ACHN (cell line): ENCODE data around the gene TMEM231.
"Not testable (repeated sequence)": the region's sequence is repeated elsewhere in the genome, so short reads cannot be mapped to it uniquely, and the experiment has no call there.

Experiments used
- DNase-seq: peaks from one replicate; pipeline ENCODE4 v3.0.0-alpha.2; 2015
- in situ Hi-C: cut with HindIII; loops from 2 replicates; pipeline ENCODE4 v1.10.0; 2017; ENCODE audit warnings: low sequenced_read_pairs, low pct_ligation_motif_present, low pct_unique_long_range_greater_than_20kb

The TMEM231 gene

GRCh38 chr16:75570396-75571065, 14.5 kb upstream of the TMEM231 start:
- DNase-seq, result no peak
- in situ Hi-C loops, result no loop called here

- DNase-seq, result no peak
- in situ Hi-C loops, result no loop called here
Measured at GRCh38 chr16:75567911-75568310, 11.9 kb upstream of the TMEM231 start.

- DNase-seq, result peak; percentile 27
- in situ Hi-C loops, result no loop called here
Measured at GRCh38 chr16:75566758-75567255, 10.8 kb upstream of the TMEM231 start.

GRCh38 chr16:75566040-75566757, 10.1 kb upstream of the TMEM231 start, which contains the start of gene GABARAPL2:
Gene GABARAPL2, plus strand, starts transcription at chr16:75566379. Its CDS starts 108 bp downstream, at chr16:75566487.
- in situ Hi-C loops, result no loop called here
- peak; percentile 85 for DNase-seq

GRCh38 chr16:75565640-75566039, 9.6 kb upstream of the TMEM231 start:
- DNase-seq, result no peak
- in situ Hi-C loops, result no loop called here

GRCh38 chr16:75559564-75560372, 3.7 kb upstream of the TMEM231 start:
- in situ Hi-C loops, result no loop called here
- no peak for DNase-seq

GRCh38 chr16:75558846-75559401, 2.9 kb upstream of the TMEM231 start:
- in situ Hi-C loops, result no loop called here
- no peak for DNase-seq

GRCh38 chr16:75556431-75556950, 439 bp upstream of the TMEM231 start:
- in situ Hi-C loops, result no loop called here
- DNase-seq, result no peak

GRCh38 chr16:75555213-75555706, 792 bp downstream of the TMEM231 start:
- peak; percentile 93 for DNase-seq
- in situ Hi-C loops, result no loop called here

- in situ Hi-C loops, result no loop called here
Measured at GRCh38 chr16:75552951-75553350, 3.1 kb downstream of the TMEM231 start.

GRCh38 chr16:75550211-75550662, 5.8 kb downstream of the TMEM231 start:
- in situ Hi-C loops, result no loop called here
- peak; percentile 73 for DNase-seq

More at GRCh38 chr16:75552951-75553350, 3.1 kb downstream of the TMEM231 start:
- DNase-seq, result no peak

GRCh38 chr16:75548456-75548855, 7.6 kb downstream of the TMEM231 start:
- DNase-seq, in situ Hi-C loops: not testable (repeated sequence)

- no peak for DNase-seq
- in situ Hi-C loops, result no loop called here
Measured at GRCh38 chr16:75546293-75546692, 9.8 kb downstream of the TMEM231 start.

GRCh38 chr16:75545879-75546278, 10.2 kb downstream of the TMEM231 start:
- in situ Hi-C loops, DNase-seq: not testable (repeated sequence)

- DNase-seq, in situ Hi-C loops: not testable (repeated sequence)
Measured at GRCh38 chr16:75542462-75542861, 13.6 kb downstream of the TMEM231 start.

- in situ Hi-C loops, result no loop called here
- DNase-seq, result no peak
Measured at GRCh38 chr16:75541236-75541635, 14.8 kb downstream of the TMEM231 start.

- in situ Hi-C loops, DNase-seq: not testable (repeated sequence)
Measured at GRCh38 chr16:75538882-75539565, 17.0 kb downstream of the TMEM231 start.

- no peak for DNase-seq
- in situ Hi-C loops, result no loop called here
Measured at GRCh38 chr16:75537776-75538175, 18.3 kb downstream of the TMEM231 start.
